Measurements from ENCODE around the gene GFI1. TPM values are rescaled to one million over a fixed set of nuclear protein-coding genes. Genes with fewer than 3 reads are reported as not detected.

GFI1 gene
- polyA plus RNA-seq, 2 donors = 0.40 to 0.47 TPM

DNA sequence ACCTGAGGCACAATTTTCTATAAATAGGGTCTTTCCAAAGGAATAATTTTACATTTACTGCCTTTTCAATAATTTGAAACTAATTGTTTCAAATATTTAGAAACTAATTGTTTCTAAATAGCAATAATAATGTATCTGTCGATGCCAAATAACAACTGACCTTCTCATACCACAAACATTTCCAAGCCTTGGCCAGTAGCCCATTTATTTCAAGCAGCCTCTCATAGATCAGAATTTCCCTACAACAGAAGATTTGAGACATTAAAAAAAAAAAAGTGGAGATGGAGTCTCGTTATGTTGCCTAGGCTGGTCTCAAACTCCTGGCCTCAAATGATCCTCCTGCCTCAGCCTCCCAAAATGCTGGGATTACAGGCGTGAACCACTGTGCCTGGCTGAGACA is 2.1 kb upstream of the GFI1 start:
- H3K4me1 ChIP-seq (ENCODE audit: control insufficient read depth in 2 of 2, insufficient read depth in 2 of 2, low read length in 1 of 2) = peaks cover 3 to 15% of the 10 kb centered on the region in 2 donors
- WGBS, 2 donors = 73 to 77% methylated on average over 3 of the region's 3 CpGs
- H3K27ac ChIP-seq (ENCODE audit: low read depth in 2 of 2, low read length in 1 of 2) = no peak overlapping the region
- no peaks in the 10 kb centered on the region for H3K9me3 ChIP-seq (ENCODE audit: control insufficient read depth in 2 of 2, insufficient read depth in 1 of 2, low read depth in 1 of 2, low read length in 1 of 2)
- no peaks in the 10 kb centered on the region for H3K36me3 ChIP-seq (ENCODE audit: control insufficient read depth in 2 of 2, insufficient read depth in 2 of 2, low read length in 1 of 2)
- H3K27me3 ChIP-seq (ENCODE audit: control insufficient read depth in 1 of 2, insufficient read depth in 2 of 2, low read length in 2 of 2) = peaks cover 0 to 17% of the 10 kb centered on the region in 2 donors
- H3K4me3 ChIP-seq (ENCODE audit: low read depth in 1 of 2, low read length in 2 of 2) = no peak overlapping the region

DNA sequence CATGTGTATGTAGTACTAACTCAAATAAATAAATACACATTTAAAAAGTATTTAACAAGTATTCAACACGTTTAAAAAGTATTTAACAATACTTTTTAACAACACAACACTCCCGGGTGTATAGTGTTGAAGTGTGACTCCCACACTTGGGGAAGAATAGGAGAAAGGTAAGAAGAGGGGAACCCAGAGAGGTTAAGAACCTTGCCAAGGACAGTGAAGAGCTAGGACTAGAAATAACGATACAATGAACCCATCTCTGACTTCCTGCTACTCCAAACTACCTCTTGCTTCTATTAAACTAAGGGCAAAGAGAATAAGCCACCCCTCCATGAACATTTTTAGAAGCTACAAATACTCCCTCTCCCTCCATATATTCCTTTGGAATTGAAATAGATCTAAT is 1.7 kb upstream of the GFI1 start:
- Histone ChIP-seq H3K27me3 (ENCODE audit: control insufficient read depth in 1 of 2, insufficient read depth in 2 of 2, low read length in 2 of 2) (peaks cover 0 to 21% of the 10 kb centered on the region in 2 donors), H3K9me3 (ENCODE audit: control insufficient read depth in 2 of 2, insufficient read depth in 1 of 2, low read depth in 1 of 2, low read length in 1 of 2) (no peaks in the 10 kb centered on the region), H3K4me1 (ENCODE audit: control insufficient read depth in 2 of 2, insufficient read depth in 2 of 2, low read length in 1 of 2) (peaks cover 6 to 19% of the 10 kb centered on the region in 2 donors), H3K27ac (ENCODE audit: low read depth in 2 of 2, low read length in 1 of 2) (no peak overlapping the region), H3K4me3 (ENCODE audit: low read depth in 1 of 2, low read length in 2 of 2) (no peak overlapping the region), H3K36me3 (ENCODE audit: control insufficient read depth in 2 of 2, insufficient read depth in 2 of 2, low read length in 1 of 2) (no peaks in the 10 kb centered on the region)
- WGBS, 2 donors = 41 to 56% methylated on average over 3 of the region's 3 CpGs

DNA sequence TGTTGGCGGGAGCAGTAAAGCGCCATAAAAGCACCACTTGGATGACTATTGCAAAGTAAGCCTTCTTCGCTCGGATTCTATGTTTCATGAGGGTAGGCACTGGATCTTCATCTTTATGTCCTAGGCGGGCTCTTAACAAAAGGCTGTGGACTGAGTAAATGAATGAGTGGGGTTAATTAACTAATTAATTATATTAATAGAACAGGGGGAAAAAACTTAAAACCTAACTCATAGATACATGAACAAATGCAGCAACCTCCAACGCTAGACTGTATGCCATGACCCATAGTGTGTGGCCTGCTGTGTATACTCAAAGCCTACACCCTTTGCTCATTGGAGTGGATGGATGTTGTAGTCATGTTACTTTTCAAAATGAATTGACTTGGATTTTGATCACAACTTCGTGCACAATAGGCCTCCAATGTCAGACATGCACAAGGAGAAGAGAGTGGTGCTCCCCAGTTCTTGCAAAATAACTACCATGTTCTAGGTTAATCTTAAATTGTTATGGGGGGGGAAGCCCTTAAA is 417 bp upstream of the GFI1 start:
- no peak overlapping the region for H3K27ac ChIP-seq (ENCODE audit: low read depth in 2 of 2, low read length in 1 of 2)

DNA sequence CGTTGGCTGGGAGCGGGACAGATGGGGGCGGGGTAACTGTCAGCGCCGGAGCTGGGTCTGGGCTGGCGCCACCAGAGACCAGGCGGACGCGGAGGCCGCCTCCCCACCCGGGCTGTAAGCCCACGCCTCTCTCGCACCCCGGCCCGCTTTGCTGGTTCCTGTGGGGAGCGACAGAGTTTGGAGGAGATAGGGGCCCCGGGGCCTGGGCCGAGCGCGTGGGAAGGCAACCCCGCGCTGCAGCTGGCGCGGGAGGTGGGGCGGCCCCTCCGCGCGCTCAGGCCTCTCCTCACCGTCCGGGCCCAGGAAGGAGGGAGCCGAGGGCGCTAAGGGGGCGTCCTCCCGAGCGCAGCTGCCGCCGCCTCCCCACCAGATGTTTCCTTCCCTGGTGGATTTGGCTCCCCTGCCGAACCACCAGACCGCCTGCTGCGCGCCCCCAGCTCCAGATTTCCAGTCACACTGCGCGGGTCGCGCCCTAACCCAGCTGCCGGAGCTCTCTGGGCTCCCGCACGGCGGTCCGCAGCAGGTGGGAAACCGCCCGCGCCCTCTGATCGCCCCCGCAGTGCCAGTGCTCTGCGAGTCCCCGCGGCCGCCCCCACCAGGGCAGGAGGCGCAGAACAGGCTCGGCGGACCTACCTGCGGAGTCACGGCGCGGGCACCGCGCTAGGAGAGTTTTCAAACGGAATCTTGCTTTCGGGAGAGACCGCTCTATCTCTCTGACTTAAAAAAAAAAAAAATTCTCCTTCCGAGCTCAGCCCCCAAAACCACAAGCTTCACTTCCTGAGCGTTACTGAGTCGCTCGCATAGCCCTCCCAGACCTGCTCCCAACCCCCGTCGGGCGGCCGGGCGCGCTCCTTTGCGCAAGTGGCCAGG is 1.1 kb downstream of the GFI1 start:
- 1% methylated on average over 73 to 82 of the region's 82 CpGs for WGBS, 2 donors
- Histone ChIP-seq H3K27me3 (ENCODE audit: control insufficient read depth in 1 of 2, insufficient read depth in 2 of 2, low read length in 2 of 2) (peaks cover 0 to 41% of the 10 kb centered on the region in 2 donors), H3K4me1 (ENCODE audit: control insufficient read depth in 2 of 2, insufficient read depth in 2 of 2, low read length in 1 of 2) (peaks cover 16 to 35% of the 10 kb centered on the region in 2 donors)

More for the DNA sequence above, 417 bp upstream of the GFI1 start:
- WGBS, 2 donors = 49 to 60% methylated on average over 7 of the region's 7 CpGs
- Histone ChIP-seq H3K27me3 (ENCODE audit: control insufficient read depth in 1 of 2, insufficient read depth in 2 of 2, low read length in 2 of 2) (peaks cover 0 to 31% of the 10 kb centered on the region in 2 donors), H3K9me3 (ENCODE audit: control insufficient read depth in 2 of 2, insufficient read depth in 1 of 2, low read depth in 1 of 2, low read length in 1 of 2) (no peaks in the 10 kb centered on the region), H3K36me3 (ENCODE audit: control insufficient read depth in 2 of 2, insufficient read depth in 2 of 2, low read length in 1 of 2) (no peaks in the 10 kb centered on the region), H3K4me3 (ENCODE audit: low read depth in 1 of 2, low read length in 2 of 2) (peak overlapping the region; percentile 19 to 37), H3K4me1 (ENCODE audit: control insufficient read depth in 2 of 2, insufficient read depth in 2 of 2, low read length in 1 of 2) (peaks cover 14 to 31% of the 10 kb centered on the region in 2 donors)

DNA sequence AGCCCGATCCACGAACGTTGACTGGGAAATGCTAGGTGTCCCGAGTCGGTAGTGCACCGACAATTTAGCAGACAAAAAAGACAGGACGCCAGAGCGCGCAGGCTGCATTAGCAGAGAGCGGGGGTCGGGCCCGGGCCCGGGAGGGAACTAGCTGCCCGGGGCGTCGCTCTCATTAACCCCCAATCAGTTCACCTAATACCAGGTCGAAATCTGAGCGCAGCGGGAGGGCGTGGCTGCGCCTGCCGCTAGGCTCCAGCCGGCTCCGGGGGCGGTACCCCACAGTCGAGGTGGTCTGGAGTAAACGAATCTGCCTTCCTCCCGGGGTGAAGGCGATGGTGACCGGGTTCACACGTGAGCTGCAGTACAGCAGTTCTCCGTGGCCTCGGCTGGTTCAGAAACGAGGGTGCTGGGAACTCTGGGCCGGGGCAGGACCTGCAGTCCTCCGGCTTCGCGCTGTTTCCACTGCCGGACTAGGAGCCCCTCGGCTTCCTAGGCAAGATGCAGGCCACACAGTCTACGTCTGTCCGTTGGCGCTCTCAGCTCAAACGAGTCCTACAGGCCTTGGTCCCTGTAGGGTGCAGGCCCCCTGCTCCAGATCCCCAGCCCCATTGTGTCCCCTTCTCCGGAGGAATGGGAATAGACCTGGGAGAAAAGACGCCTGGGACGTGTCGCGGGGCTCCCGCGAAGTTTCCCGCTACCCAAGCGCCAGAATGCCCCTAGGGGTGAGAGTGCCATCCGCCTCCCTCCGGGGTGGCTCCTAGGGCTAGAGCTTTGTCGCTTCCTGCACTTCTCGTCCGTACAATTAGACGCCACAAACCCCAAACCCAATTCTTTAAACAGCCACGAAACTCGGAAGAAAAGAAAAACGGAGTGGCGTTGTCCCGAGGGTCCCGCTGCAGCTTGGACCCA is 2.0 kb downstream of the GFI1 start:
- 2 to 3% methylated on average over 64 to 65 of the region's 65 CpGs for WGBS, 2 donors
- Histone ChIP-seq H3K27ac (ENCODE audit: low read depth in 2 of 2, low read length in 1 of 2) (peak overlapping the region; percentile 19 to 65), H3K9me3 (ENCODE audit: control insufficient read depth in 2 of 2, insufficient read depth in 1 of 2, low read depth in 1 of 2, low read length in 1 of 2) (no peaks in the 10 kb centered on the region), H3K4me3 (ENCODE audit: low read depth in 1 of 2, low read length in 2 of 2) (peak overlapping the region; percentile 37 to 58), H3K4me1 (ENCODE audit: control insufficient read depth in 2 of 2, insufficient read depth in 2 of 2, low read length in 1 of 2) (peaks cover 19 to 42% of the 10 kb centered on the region in 2 donors), H3K36me3 (ENCODE audit: control insufficient read depth in 2 of 2, insufficient read depth in 2 of 2, low read length in 1 of 2) (no peaks in the 10 kb centered on the region), H3K27me3 (ENCODE audit: control insufficient read depth in 1 of 2, insufficient read depth in 2 of 2, low read length in 2 of 2) (peaks cover 0 to 48% of the 10 kb centered on the region in 2 donors)

More for the DNA sequence above, 1.1 kb downstream of the GFI1 start:
- Histone ChIP-seq H3K4me3 (ENCODE audit: low read depth in 1 of 2, low read length in 2 of 2) (peak overlapping the region; percentile 37 to 58), H3K9me3 (ENCODE audit: control insufficient read depth in 2 of 2, insufficient read depth in 1 of 2, low read depth in 1 of 2, low read length in 1 of 2) (no peaks in the 10 kb centered on the region), H3K27ac (ENCODE audit: low read depth in 2 of 2, low read length in 1 of 2) (peak overlapping the region; percentile 35 to 65), H3K36me3 (ENCODE audit: control insufficient read depth in 2 of 2, insufficient read depth in 2 of 2, low read length in 1 of 2) (no peaks in the 10 kb centered on the region)

DNA sequence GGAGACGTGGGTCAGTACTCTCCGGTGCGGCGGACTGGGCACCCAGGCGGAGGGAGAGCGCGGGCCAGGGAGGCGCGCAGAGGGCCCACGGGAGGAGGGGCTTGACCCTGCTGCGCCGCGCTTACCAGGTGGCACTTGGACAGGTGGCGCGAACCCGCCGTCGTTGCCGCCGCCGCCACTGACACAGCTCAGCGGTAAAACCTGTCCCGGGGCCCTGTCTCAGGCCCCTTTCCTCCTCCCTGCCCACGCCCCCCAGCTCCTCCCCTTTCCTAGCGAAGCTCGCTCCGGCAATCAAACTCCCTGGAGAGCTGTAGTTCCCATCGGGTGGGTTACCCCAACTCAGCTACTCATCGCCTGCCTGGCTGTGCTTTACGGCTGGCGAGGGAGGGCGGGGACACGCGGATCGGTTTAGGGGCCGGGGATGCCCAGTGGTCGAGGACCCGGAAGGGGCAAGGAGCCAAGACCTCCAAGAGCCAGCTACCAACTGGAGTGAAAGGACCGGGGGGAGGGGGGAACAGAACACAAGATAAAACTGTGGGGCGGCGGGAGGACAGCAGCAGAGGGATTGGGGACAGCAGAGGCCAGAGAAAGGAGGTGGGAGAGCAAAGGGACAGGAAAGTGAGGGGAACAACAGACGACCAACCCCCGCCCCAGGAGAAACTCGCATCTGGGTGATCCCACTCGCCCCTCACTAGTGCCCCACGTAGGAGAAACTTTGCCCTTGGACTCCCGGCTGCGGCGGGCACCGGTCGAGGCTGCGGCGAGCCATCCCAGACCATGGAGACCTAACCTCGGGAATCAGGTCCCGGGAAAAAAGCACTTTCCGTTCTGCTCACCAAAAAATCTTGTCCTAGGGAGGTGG is 2.9 kb downstream of the GFI1 start:
- H3K9me3 ChIP-seq (ENCODE audit: control insufficient read depth in 2 of 2, insufficient read depth in 1 of 2, low read depth in 1 of 2, low read length in 1 of 2) = no peaks in the 10 kb centered on the region
- peak overlapping the region; percentile 37 to 58 for H3K4me3 ChIP-seq (ENCODE audit: low read depth in 1 of 2, low read length in 2 of 2)
- peaks cover 0 to 56% of the 10 kb centered on the region in 2 donors for H3K27me3 ChIP-seq (ENCODE audit: control insufficient read depth in 1 of 2, insufficient read depth in 2 of 2, low read length in 2 of 2)
- H3K27ac ChIP-seq (ENCODE audit: low read depth in 2 of 2, low read length in 1 of 2) = no peak overlapping the region
- peaks cover 19 to 42% of the 10 kb centered on the region in 2 donors for H3K4me1 ChIP-seq (ENCODE audit: control insufficient read depth in 2 of 2, insufficient read depth in 2 of 2, low read length in 1 of 2)
- WGBS, 2 donors = 2 to 3% methylated on average over 55 to 56 of the region's 56 CpGs
- no peaks in the 10 kb centered on the region for H3K36me3 ChIP-seq (ENCODE audit: control insufficient read depth in 2 of 2, insufficient read depth in 2 of 2, low read length in 1 of 2)

DNA sequence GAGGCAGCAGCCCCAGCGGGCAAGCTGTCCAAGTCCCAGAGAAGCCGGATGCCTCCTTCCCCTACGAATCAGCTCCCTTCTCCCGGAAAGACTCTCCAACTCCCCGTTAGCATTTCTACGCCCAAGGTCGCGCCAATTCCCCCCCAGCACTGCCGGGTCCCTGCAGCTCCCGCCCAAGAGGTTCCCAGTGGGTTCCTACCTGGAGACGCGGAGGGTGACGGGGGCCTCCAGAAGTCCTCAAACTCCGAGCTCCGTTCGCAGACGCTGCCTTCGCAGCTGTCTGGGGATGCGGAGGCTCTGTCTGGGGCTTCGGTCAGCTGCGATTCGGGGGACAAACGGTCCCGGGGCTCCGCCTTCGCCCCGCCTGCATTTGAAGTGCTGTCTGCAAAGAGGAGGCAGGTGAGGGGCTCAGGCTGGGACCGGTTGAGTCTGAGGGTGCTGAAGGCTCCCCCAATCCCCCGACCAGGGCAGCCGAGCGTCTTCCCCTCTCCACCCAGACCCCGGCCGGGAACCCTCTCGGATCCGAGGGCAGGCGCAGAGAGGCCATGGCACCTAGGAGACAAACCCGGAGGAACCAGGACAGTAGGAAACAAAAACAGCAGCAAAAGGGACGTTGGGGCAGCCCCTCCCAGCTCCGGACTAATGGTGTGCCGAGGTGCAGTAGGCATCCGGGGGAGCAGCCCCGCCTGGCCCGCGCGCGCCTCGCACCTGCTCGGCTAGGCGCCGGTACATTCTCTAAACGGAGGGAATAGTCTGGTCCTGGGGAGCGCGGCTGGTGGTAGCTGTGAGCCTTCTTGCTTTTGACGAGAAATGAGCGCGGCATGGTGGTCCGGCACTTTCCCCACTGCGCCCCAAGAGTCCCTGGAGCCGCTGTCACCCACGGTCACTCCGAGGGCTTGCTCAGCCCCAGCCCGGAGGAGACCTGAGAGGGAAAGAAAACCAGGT is 3.8 kb downstream of the GFI1 start:
- peaks cover 19 to 42% of the 10 kb centered on the region in 2 donors for H3K4me1 ChIP-seq (ENCODE audit: control insufficient read depth in 2 of 2, insufficient read depth in 2 of 2, low read length in 1 of 2)
- H3K36me3 ChIP-seq (ENCODE audit: control insufficient read depth in 2 of 2, insufficient read depth in 2 of 2, low read length in 1 of 2) = no peaks in the 10 kb centered on the region
- H3K4me3 ChIP-seq (ENCODE audit: low read depth in 1 of 2, low read length in 2 of 2) = peak overlapping the region; percentile 37 to 52
- H3K27ac ChIP-seq (ENCODE audit: low read depth in 2 of 2, low read length in 1 of 2) = peak overlapping the region in 1 of 2 donors; percentile 28
- H3K9me3 ChIP-seq (ENCODE audit: control insufficient read depth in 2 of 2, insufficient read depth in 1 of 2, low read depth in 1 of 2, low read length in 1 of 2) = no peaks in the 10 kb centered on the region
- WGBS, 2 donors = 2 to 3% methylated on average over 62 of the region's 62 CpGs
- H3K27me3 ChIP-seq (ENCODE audit: control insufficient read depth in 1 of 2, insufficient read depth in 2 of 2, low read length in 2 of 2) = peaks cover 0 to 56% of the 10 kb centered on the region in 2 donors

DNA sequence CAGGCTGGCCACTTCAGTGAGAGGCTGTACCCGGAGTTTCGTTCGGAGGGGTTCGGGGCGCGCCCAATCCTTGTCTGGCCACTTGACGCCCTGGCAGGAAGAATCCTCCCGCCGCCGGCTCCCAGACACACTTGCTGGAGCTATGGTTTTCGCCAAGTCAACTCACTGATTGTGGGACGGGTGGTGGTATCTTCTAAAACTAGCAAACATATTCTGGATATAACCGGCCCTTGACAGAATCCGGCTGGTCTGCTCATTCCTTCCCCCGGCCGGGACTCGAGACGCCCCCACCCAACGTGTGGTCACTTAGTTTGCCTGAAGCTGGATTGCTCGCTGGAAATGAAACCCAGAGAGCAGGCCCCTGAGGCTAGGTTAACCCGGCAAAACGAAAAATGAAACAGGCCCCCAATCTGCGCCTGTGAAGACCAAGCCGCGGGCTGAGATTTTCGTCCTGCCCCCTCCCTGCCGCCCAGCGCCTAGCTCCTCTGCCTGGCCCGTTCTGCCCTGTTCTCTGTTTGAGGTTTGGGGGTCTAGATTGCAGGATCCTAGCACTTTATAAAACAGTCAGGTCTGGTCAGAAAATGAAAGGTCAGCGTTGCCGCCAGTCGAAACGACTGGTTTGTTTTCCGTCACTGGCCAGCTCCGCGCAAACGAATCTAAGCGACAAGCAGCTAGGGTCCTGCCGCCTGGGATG is 4.6 kb downstream of the GFI1 start:
- peaks cover 0 to 54% of the 10 kb centered on the region in 2 donors for H3K27me3 ChIP-seq (ENCODE audit: control insufficient read depth in 1 of 2, insufficient read depth in 2 of 2, low read length in 2 of 2)
- H3K36me3 ChIP-seq (ENCODE audit: control insufficient read depth in 2 of 2, insufficient read depth in 2 of 2, low read length in 1 of 2) = no peaks in the 10 kb centered on the region
- peak overlapping the region; percentile 37 to 52 for H3K4me3 ChIP-seq (ENCODE audit: low read depth in 1 of 2, low read length in 2 of 2)
- 10 to 18% methylated on average over 39 of the region's 39 CpGs for WGBS, 2 donors
- no peaks in the 10 kb centered on the region for H3K9me3 ChIP-seq (ENCODE audit: control insufficient read depth in 2 of 2, insufficient read depth in 1 of 2, low read depth in 1 of 2, low read length in 1 of 2)
- H3K4me1 ChIP-seq (ENCODE audit: control insufficient read depth in 2 of 2, insufficient read depth in 2 of 2, low read length in 1 of 2) = peaks cover 19 to 42% of the 10 kb centered on the region in 2 donors
- peak overlapping the region in 1 of 2 donors; percentile 28 for H3K27ac ChIP-seq (ENCODE audit: low read depth in 2 of 2, low read length in 1 of 2)

Measured in esophagus (tissue), 2 donors.